ENCODE data around the gene MRGPRF. TPM values are rescaled to one million over a fixed set of nuclear protein-coding genes. Genes with fewer than 3 reads are reported as not detected.
"Not testable (repeated sequence)": the region's sequence is repeated elsewhere in the genome, so short reads cannot be mapped to it uniquely, and the experiment has no call there.

MRGPRF gene
- total RNA-seq, 1 experiment from 2014 or later, result not detected

DNA sequence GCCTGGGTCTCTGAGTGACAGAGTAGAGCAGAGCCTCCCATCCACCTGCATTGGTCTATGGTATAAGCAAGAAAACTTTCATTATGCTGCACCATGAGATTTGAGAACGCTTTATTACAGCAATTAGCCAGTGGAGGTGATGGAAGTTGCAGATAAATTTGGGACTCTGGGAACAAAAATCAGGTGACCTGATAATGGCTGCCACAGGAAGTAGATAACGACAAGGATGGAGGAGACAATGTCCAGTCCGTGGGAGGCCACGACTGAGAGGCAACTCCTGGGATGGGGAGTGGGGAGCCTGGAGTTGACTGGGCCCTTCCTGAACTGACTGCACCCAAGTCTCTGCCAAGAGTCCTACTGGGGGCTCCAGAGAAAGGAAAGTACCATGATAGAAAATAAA, 37.0 kb downstream of the MRGPRF start:
- Histone ChIP-seq H3K4me1 (ENCODE audit: insufficient read depth, low read length) (no peaks in the 10 kb centered on the region), H2AFZ (ENCODE audit: low read length) (no peak overlapping the region), H3K27me3 (ENCODE audit: low read length) (peaks cover 2% of the 10 kb centered on the region), H3K4me3 (ENCODE audit: low read length) (no peak overlapping the region), H3K9ac (ENCODE audit: low read length) (no peak overlapping the region), H3K36me3 (ENCODE audit: low read depth, low read length) (no peaks in the 10 kb centered on the region), H3K79me2 (ENCODE audit: low read length) (no peaks in the 10 kb centered on the region), H3K9me3 (ENCODE audit: low read length) (no peaks in the 10 kb centered on the region), H3K9me2 (replicated peaks; ENCODE audit: low read length) (no peaks in the 10 kb centered on the region), H3K27ac (ENCODE audit: low read length) (no peak overlapping the region), H3F3A (ENCODE audit: low read length, unreplicated experiment) (no peaks in the 10 kb centered on the region), H4K20me1 (ENCODE audit: low read length) (no peaks in the 10 kb centered on the region), H3K4me2 (ENCODE audit: low read length) (no peak overlapping the region)
- TF ChIP-seq EZH2 (IDR thresholded peaks at IDR 0.05; ENCODE audit: low read length, unreplicated experiment) (no peak), EZH2phosphoT487 (IDR thresholded peaks at IDR 0.05; ENCODE audit: borderline replicate concordance, low read length) (no peak)
- TF ChIP-seq, protein P1, sequence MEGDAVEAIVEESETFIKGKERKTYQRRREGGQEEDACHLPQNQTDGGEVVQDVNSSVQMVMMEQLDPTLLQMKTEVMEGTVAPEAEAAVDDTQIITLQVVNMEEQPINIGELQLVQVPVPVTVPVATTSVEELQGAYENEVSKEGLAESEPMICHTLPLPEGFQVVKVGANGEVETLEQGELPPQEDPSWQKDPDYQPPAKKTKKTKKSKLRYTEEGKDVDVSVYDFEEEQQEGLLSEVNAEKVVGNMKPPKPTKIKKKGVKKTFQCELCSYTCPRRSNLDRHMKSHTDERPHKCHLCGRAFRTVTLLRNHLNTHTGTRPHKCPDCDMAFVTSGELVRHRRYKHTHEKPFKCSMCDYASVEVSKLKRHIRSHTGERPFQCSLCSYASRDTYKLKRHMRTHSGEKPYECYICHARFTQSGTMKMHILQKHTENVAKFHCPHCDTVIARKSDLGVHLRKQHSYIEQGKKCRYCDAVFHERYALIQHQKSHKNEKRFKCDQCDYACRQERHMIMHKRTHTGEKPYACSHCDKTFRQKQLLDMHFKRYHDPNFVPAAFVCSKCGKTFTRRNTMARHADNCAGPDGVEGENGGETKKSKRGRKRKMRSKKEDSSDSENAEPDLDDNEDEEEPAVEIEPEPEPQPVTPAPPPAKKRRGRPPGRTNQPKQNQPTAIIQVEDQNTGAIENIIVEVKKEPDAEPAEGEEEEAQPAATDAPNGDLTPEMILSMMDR (conservative IDR thresholded peaks at IDR 0.05; ENCODE audit: low read depth, low read length), result no peak
- ChIA-PET CTCF (no interaction called here), POLR2A (ENCODE audit: unreplicated experiment) (no interaction called here)
- no peak for DNase-seq
- no peak for ATAC-seq
- BruUV-seq (replicated peaks), result no TSS peak
- intact Hi-C loops (cut with micrococcal nuclease), result no loop called here

DNA sequence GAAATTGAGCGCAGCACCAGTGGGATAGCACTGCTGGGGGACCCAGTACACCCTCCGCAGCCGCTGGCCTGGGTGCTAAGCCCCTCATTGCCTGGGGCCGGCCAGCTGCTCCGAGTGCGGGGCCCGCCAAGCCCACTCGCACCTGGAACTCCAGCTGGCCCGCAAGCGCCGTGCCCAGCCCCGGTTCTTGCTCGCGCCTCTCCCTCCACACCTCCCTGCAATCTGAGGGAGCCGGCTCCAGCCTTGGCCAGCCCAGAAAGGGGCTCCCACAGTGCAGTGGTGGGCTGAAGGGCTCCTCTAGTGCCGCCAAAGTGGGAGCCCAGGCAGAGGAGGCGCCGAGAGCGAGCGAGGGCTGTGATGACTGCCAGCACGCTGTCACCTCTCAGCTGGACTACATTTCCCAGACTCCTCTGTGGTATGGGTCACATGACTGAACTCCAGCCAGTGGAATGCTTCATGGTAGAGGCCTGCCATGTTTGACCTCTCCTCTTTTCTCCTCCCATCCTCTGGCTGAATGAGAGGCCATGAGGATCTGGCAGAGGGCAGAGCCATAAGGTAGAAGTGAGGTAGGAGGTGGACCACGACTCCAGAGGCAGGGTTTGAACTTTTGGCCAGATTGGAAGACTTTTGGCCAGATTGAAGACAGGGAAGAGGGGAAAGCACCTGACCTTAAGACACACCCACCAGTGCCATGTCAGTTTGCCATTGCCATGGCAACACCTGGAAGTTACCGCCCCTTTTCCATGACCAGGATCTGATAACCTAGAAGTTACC, 38.4 kb downstream of the MRGPRF start:
- H3F3A ChIP-seq (ENCODE audit: low read length, unreplicated experiment), result no peaks in the 10 kb centered on the region
- H3K27me3 ChIP-seq (ENCODE audit: low read length), result peaks cover 13% of the 10 kb centered on the region
- intact Hi-C loops (cut with micrococcal nuclease), result no loop called here
- H3K4me1 ChIP-seq (ENCODE audit: insufficient read depth, low read length), result no peaks in the 10 kb centered on the region
- no peak overlapping the region for H3K4me2 ChIP-seq (ENCODE audit: low read length)
- POLR2A ChIA-PET (ENCODE audit: unreplicated experiment), result no interaction called here
- BruUV-seq (replicated peaks), result no TSS peak
- H3K4me3 ChIP-seq (ENCODE audit: low read length), result no peak overlapping the region
- no peaks in the 10 kb centered on the region for H4K20me1 ChIP-seq (ENCODE audit: low read length)
- DNase-seq (peak; percentile 53), ATAC-seq (peak; percentile 51; the same call in 1 of the 2 replicates)
- CTCF ChIA-PET, result no interaction called here
- H3K9ac ChIP-seq (ENCODE audit: low read length), result no peak overlapping the region
- no peaks in the 10 kb centered on the region for H3K79me2 ChIP-seq (ENCODE audit: low read length)
- no peaks in the 10 kb centered on the region for H3K36me3 ChIP-seq (ENCODE audit: low read depth, low read length)
- TF ChIP-seq, protein P1 (conservative IDR thresholded peaks at IDR 0.05; ENCODE audit: low read depth, low read length), result no peak
- TF ChIP-seq EZH2 (IDR thresholded peaks at IDR 0.05; ENCODE audit: low read length, unreplicated experiment), result no peak
- TF ChIP-seq EZH2phosphoT487 (IDR thresholded peaks at IDR 0.05; ENCODE audit: borderline replicate concordance, low read length), result no peak
- peak overlapping the region; percentile 56 for H2AFZ ChIP-seq (ENCODE audit: low read length)
- H3K9me3 ChIP-seq (ENCODE audit: low read length), result no peaks in the 10 kb centered on the region
- H3K27ac ChIP-seq (ENCODE audit: low read length), result no peak overlapping the region
- no peaks in the 10 kb centered on the region for H3K9me2 ChIP-seq (replicated peaks; ENCODE audit: low read length)

GRCh38 chr11:68973706-68974105, 39.3 kb downstream of the MRGPRF start:
- POLR2A ChIA-PET (ENCODE audit: unreplicated experiment), result interaction anchor here (0.6 kb wide), 1 partner anchor 48 kb away, joined by 3 read pairs; no protein-coding TSS in a partner anchor
- intact Hi-C loops (cut with micrococcal nuclease); CTCF ChIA-PET: not testable (repeated sequence)

More at GRCh38 chr11:68973706-68974105, 39.3 kb downstream of the MRGPRF start:
- H3K9ac ChIP-seq (ENCODE audit: low read length); ATAC-seq; H3K9me3 ChIP-seq (ENCODE audit: low read length); BruUV-seq (replicated peaks); H3K9me2 ChIP-seq (replicated peaks; ENCODE audit: low read length); H4K20me1 ChIP-seq (ENCODE audit: low read length); H3K79me2 ChIP-seq (ENCODE audit: low read length); H3K4me3 ChIP-seq (ENCODE audit: low read length); H3F3A ChIP-seq (ENCODE audit: low read length, unreplicated experiment); H2AFZ ChIP-seq (ENCODE audit: low read length); H3K27ac ChIP-seq (ENCODE audit: low read length); H3K4me1 ChIP-seq (ENCODE audit: insufficient read depth, low read length); H3K36me3 ChIP-seq (ENCODE audit: low read depth, low read length); H3K4me2 ChIP-seq (ENCODE audit: low read length); DNase-seq: not testable (repeated sequence)
- peaks cover 13% of the 10 kb centered on the region for H3K27me3 ChIP-seq (ENCODE audit: low read length)
